GM18511 (cell line): ENCODE data around the gene HNF1A.

Experiments used
- ATAC-seq: cut with Tn5 transposase; IDR thresholded peaks from one replicate; pipeline ENCODE4 v1.9.1; 2021; ENCODE audit warnings: mild to moderate bottlenecking, moderate library complexity; ENCODE audit not compliant: unreplicated experiment

Gene HNF1A

GRCh38 chr12:120988234-120988633 lies 9.9 kb downstream of the HNF1A start:
- no peak for ATAC-seq

- ATAC-seq: no peak
These were observed 10.3 kb downstream of the HNF1A start for GRCh38 chr12:120988658-120989057.

GRCh38 chr12:120989687-120990086 lies 11.3 kb downstream of the HNF1A start:
- ATAC-seq: no peak

- no peak for ATAC-seq
These were observed 12.2 kb downstream of the HNF1A start for GRCh38 chr12:120990487-120991055.

- ATAC-seq: no peak
These were observed 13.6 kb downstream of the HNF1A start for GRCh38 chr12:120991965-120992364.

- ATAC-seq: no peak
These were observed 14.6 kb downstream of the HNF1A start for GRCh38 chr12:120992989-120993388.

- no peak for ATAC-seq
These were observed 15.2 kb downstream of the HNF1A start for GRCh38 chr12:120993496-120993895.

GRCh38 chr12:120994059-120994458 lies 15.7 kb downstream of the HNF1A start:
- no peak for ATAC-seq

GRCh38 chr12:120994589-120995337 lies 16.4 kb downstream of the HNF1A start:
- ATAC-seq: no peak

- no peak for ATAC-seq
These were observed 17.9 kb downstream of the HNF1A start for GRCh38 chr12:120996133-120996746.

GRCh38 chr12:120997448-120997847 lies 19.1 kb downstream of the HNF1A start:
- ATAC-seq: no peak

GRCh38 chr12:120998435-120998834 lies 20.1 kb downstream of the HNF1A start:
- no peak for ATAC-seq

GRCh38 chr12:120999191-121000120 lies 21.1 kb downstream of the HNF1A start:
- no peak for ATAC-seq

GRCh38 chr12:121000530-121000929 lies 22.2 kb downstream of the HNF1A start:
- no peak for ATAC-seq

- no peak for ATAC-seq
These were observed 22.7 kb downstream of the HNF1A start for GRCh38 chr12:121001060-121001459.

- ATAC-seq: no peak
These were observed 23.6 kb downstream of the HNF1A start for GRCh38 chr12:121001841-121002483.

- ATAC-seq: no peak
These were observed 25.3 kb downstream of the HNF1A start for GRCh38 chr12:121003650-121004049.

- no peak for ATAC-seq
These were observed 26.0 kb downstream of the HNF1A start for GRCh38 chr12:121004253-121004815.

GRCh38 chr12:121005346-121005815 lies 27.0 kb downstream of the HNF1A start:
- no peak for ATAC-seq
